Skin of body (tissue), 2 donors: Measurements from ENCODE around the gene RGPD8. TPM values are rescaled to one million over a fixed set of nuclear protein-coding genes. Genes with fewer than 3 reads are reported as not detected.
"Not testable (repeated sequence)": the region's sequence is repeated elsewhere in the genome, so short reads cannot be mapped to it uniquely, and the experiment has no call there.

ENCODE experiments used
- DNase-seq: peaks from one replicate; lab custom pipeline; 2025; lab: John Stamatoyannopoulos, UW
- total RNA-seq: library from RNA; depleted of rRNA; stranded (reverse); fragments of >200 nt; gene quantifications from one replicate; pipeline ENCODE4 v1.2.3, GENCODE V29; 2014

Gene RGPD8
- total RNA-seq, result 26.2 TPM

DNA sequence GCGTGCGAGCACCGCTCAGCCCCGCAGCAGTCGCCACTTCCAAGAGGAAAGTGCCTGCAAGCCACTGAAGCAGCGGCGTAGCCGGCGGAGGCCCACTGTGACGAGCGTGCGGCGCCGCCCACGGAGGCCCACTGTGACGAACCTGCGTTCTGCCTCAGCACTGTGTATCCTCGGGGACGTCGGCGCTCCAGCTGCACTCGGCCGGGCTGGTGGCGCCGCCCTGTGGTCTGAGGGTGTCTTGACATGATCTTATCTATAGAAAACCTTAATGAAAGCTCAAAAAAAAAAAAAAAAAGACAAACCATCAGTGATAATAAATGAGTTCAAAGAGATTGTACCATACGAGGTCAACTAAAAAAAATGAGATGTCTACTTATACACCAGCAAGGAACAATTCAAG is at the start of gene RGPD8:
Gene RGPD8, minus strand, starts transcription at position 166 of the 400 bp plus-strand sequence. CDS start 192 bp downstream, outside the sequence.
- not testable (repeated sequence) for DNase-seq

DNA sequence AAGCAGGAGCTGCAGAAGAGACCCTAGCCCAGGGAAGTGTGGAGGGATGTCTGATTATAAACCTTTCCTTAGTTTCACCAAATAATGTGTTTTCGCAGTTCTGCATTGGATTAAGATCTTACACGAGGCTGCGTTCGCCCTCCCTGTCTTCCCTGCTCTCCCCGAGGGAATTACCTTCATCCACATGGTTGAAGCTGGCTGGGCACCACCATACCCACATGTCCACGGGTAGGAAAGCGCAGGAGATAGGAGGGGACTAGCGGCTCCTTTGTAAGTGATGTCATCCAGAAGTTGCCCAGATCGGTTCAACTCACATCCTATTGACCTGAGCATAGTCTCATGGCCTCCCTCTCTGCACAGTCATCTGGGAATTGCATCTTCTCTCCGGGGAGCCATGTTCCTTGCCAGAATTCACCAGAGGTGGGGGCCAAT is 49.6 kb upstream of the RGPD8 start:
- DNase-seq, result no peak

DNA sequence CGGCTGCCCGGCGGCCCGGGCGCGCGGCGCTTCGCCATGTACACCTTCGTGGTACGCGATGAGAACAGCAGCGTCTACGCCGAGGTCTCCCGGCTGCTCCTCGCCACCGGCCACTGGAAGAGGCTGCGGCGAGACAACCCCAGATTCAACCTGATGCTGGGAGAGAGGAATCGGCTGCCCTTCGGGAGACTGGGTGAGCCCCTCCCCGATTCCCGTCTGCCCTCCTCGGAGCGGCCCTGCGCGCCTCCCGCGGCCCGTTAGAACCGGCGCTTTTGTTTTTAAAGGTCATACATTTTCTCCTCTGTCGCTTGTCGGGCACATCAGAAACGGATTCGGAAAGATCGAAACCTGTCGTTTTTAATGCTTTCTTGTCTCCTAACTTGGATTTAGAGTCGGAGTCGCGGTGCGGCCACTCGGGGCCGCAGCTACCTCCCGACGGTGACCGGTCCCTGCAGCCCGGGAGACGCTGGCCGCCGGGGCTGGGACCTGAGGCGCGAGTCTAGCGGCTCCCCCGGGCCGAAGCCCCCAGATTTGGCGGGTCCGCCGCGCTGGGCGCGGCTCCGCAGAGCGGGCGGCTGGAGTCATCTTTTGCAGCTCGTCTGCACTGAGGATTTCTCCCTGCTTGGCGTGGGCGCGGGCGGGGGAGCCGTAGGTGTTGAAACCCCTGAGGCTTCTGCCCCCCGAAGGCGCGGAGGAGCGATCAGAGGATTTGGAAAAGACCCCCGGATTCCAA is 49.0 kb upstream of the RGPD8 start:
- DNase-seq, result no peak

DNA sequence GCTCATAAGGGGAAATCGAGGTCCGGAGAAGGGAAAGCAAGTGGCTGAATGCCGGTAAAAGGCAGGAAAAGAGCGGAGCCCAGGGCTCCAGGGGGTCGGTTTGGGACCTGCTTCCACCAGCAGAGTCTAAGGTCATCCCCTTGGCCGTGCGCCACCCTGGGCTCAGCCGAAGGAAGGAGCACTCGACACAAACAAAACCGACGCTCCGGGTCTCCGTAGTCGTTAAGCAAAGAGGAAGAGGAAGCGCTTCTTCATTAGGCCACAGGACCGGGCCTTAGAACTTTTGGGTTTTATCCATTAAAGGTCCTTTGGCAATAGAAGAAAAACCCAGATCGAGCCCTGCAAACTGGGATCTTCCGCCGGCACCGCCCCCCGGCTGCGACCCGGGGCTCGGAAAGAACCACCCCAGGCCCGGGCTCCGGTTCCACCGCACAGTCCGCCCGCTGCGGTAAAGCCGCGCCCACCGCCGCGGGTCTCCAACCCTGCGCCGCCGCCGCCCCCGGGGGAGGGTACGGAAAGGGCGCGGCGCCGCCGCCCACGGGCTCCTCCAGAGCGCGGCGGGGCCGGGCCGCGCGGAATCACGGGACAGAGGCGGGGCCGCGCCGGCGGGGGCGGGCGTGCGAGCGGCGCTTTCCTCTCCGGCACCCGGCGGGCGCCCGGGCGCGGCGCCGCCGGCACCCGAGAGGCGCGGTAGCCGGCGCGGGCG is 48.2 kb upstream of the RGPD8 start, which contains the start of gene TTL:
Gene TTL, plus strand, starts transcription at position 629 of the 706 bp plus-strand sequence. CDS start 189 bp downstream, outside the sequence.
- DNase-seq, result peak; percentile 30

DNA sequence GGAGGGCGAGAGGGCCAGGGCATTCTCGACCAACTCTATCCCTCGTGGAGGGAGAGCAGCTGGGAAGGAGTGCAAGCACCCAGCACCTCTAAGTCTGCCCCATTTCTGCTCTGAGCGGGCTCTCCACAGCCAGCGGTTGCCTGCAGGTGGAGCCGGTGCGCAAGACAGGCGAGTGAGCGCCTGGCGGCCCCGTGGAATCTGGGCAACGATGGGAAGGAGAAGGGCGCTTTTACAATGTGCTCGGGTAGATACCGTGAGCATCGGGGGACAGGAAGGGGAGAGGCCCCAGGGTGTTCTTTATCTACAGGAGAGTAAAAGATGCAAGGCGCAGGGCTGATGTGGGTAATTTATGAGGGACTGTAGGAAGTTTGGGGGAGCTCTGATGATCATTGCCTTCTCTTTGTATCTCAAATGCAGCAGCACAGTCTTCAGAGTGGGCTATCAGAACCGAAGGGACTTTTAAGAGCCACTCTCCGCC is 47.6 kb upstream of the RGPD8 start:
- peak; percentile 57 for DNase-seq

DNA sequence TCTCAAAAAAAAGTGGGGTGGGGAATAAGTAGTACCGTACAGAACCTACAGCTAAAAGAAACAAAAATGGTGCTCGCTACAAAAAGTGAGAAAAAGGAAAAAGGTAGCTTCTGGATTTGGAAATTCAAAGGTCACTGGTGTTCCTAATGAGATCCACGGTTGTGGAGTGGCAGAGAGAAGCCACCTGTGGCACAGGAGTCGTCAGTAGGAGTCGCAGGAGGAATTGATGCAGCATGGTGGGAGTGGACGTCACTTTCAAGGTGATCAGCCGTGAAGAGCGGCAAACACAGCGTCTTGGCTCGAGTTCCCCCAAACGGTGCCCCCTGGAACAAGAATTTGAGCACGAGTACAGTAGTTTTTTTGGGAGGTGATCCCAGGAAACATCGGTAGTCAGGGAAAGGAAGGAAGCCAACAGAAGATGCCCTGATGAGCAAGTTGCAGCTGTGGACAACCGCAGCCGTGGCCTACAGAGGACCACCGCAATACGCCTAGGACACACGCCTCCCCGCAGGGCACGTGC is 47.1 kb upstream of the RGPD8 start:
- no peak for DNase-seq

DNA sequence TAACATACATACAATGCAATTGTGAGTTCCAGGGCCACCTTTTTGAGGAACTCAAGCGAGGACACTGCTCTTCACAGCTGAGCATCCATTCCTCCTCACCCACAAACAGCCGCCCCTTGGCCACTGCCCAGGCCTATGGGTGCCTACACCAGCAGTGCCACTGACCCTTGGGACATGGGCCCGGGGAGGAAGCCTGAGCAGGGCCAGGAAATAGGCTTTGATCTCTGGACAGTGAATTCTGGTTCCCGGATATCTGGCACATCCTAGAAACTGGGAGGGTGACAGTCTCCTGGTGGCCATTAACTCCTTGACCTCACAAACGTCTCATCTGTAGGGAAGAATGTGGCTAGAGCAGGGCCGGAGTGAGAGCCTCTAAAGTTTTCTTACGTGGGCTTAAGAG is 43.0 kb upstream of the RGPD8 start:
- no peak for DNase-seq

DNA sequence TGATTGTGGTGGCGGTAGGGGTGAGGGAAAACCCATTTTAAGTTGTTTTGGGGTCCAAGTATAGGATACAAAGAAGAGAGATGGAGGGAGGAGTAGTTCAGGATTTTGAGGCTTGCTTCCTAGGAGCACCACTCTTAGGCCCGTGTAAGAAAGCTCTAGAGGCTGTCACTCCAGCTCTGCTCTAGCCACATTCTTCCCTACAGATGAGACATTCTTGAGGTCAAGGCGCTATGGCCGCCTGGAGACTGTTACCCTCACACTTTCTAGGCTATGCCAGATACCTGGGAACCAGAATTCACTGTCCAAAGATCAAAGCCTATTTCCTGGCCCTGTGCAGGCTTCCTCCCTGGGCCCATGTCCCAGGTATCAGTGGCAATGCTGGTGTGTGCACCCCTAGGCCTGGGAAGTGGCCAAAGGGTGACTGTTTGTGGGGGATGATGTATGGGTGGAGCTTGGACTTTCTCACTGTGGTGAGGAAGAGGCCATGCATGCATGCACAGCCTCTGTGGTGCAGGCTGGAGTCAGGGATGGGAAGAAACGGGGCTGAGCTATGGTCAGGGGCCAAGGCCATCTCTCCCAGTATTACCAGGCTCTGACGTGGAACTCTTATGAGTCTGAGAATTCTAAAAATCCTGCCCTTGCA is 41.5 kb upstream of the RGPD8 start:
- DNase-seq, result no peak

DNA sequence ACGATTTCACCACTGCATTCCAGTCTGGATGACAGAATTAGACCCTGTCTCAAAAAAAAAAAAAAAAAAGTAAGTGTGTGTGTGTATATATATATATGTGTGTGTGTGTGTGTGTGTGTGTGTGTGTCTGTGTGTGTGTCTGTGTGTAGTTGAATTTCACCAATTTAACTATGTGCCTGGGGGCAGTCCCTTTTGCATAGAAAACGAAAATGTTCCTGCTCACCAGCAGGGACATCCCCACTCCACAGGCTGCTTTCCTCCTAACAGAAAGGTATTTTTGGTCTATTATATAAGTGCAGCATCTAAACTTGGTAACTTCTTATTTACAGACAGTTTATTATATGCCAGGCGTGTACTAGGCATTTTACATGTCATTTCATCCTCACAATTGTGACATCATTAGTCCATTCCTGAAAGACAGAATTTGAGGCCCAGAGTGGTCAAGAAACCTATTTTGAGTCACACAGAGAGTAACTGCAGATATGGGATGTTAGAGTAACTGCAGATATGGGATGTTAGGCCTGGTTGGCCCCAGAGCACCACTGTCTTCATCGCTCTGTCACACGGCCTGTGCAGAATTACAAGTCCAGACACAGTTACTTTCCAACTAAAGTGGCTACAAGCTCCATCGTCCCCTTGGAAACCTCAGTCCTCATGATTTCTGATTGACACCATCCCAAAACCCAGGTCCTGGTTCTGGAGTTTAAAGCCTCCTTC is 39.3 kb upstream of the RGPD8 start:
- no peak for DNase-seq

DNA sequence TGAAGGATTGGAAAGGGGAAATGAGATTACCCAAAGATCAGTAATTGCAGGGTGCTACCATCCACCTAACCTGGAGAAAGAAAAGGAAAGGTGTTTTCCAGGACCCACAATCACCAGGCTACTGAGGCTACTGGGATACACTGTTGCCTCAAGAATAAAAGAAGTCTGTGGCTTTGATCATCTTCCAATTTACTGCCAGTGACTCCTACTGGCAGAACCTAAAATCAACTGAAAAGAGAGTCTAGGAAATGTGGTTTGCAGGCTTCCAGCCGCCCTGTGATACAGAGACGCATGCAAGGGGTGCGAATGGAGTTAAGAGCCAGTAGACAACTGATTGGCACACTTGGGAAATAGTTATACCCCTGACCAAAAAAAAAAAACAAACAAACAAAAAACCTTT is 31.9 kb upstream of the RGPD8 start:
- no peak for DNase-seq

DNA sequence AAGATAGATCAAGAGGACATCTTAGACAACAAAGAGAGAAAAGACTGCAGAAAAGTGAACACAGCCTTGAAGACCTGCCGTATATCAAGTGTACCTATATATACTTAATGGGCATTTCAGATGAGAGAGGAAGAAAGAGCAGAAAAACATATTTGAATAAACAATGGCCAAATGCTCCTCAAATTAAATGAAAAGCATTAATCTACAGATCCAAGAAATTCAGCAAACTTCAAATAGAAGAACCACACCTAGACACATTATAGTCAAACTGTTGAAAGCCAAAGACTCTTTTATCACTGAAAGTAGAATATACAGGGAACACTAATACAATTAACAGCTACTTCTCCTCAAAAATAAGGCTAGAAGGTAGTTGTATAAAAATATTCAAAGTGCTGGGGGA is 29.8 kb upstream of the RGPD8 start:
- no peak for DNase-seq

DNA sequence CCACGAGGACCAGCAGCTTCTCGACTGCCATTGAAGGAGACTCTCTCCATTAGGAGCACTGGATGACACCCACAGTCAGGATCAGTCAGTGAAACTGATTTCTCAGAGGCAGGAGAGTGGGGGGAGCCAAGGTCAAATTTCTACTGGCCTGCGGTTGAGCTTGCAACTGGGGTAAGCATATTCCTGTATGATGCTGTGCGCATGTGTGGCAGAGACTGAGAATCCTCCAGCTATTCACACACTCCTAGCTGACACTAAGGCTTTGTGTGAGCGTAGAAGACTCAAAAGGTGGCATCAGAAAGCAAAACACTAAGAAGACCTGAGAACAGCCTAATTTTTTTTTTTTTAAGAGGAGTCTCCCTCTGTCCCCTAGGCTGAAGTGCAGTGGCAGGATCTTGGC is 28.7 kb upstream of the RGPD8 start:
- no peak for DNase-seq

DNA sequence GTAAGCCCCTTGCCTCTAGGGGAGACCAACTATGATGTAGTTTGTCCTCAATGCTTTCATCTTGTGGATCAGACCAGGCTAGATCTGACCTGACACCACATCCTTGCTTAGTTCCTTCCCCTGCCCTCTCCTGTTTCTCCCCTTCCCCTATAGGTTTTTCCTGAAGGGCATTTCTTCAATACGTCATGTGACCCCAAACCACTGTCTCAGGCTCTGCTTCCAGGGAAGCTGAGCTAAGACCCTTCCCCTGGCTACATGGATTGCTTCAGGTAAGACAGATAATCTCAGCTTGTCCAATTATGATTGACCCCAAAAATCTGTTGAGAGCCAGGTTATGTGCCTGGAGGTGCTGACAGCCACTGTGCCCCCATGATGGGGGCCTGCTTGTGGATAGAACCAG is 25.9 kb upstream of the RGPD8 start:
- DNase-seq, result no peak

DNA sequence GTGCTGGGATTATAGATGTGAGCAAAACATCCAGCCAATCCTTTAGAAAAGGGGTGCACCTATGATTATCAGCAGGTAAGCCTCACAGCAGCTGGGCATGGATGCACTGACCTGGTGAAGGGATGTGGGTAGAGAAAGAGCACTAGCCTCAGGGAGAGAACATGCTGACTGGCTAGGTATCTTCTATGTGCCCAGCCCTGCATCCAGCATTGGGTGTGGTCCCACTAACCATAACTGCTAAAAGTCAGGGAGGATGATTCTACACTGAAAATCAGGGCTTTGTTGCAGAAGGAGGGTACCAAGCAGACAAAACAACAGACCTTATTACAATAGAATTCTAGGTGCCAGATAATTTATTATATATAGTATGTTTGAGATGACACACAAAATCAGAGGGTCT is 21.1 kb upstream of the RGPD8 start:
- no peak for DNase-seq

DNA sequence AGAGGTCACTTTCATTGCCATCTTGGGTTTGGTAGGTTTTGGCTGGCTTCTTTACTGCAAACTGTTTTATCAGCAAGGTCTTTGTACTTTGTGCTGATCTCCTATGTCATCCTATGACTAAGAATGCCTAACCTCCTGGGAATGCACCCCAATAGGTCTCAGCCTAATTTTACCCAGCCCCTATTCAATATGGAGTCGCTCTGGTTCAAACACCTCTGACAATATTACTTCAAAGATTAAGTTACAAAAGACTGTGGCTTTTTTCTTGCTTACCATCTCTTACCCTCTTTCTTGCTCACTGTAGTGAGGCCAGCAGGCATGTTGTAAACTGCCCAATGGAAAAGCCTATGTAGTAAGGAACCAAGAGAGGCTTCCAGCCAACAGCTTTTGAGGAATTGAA is 17.9 kb upstream of the RGPD8 start:
- DNase-seq, result no peak

DNA sequence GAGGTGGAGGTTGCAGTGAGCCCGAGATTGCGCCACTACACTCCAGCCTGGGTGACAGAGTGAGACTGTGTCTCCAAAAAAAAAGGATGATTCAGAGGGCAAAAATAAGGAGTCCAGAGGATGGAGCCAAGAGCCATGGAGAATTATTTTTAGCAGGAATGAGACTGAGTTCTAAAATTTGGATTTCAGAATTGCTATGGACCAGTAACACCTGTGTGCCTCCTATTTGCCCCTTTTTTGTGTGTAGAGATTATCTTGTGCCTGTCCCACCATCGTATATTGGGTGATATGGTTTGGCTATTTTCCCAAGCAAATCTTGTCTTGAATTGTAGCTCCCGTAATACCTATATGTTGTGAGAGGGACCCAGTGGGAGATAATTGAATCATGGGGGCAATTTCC is 16.4 kb upstream of the RGPD8 start:
- DNase-seq, result no peak

DNA sequence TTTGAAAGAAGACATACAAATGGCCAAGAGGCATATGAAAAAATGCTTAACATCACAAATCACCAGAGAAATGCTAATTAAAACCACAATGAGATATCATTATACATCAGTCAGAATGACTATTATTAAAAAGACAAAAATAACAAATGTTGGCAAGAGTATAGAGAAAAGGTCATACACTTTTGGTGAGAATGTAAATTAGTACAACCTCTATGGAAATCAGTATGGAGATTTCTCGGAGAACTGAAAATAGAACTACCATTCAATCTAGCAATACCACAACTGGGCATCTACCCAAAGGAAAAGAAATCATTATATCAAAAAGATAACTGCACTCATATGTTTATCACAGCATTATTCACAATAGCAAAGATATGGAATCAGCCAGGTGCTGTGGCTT is 10.8 kb upstream of the RGPD8 start:
- not testable (repeated sequence) for DNase-seq

DNA sequence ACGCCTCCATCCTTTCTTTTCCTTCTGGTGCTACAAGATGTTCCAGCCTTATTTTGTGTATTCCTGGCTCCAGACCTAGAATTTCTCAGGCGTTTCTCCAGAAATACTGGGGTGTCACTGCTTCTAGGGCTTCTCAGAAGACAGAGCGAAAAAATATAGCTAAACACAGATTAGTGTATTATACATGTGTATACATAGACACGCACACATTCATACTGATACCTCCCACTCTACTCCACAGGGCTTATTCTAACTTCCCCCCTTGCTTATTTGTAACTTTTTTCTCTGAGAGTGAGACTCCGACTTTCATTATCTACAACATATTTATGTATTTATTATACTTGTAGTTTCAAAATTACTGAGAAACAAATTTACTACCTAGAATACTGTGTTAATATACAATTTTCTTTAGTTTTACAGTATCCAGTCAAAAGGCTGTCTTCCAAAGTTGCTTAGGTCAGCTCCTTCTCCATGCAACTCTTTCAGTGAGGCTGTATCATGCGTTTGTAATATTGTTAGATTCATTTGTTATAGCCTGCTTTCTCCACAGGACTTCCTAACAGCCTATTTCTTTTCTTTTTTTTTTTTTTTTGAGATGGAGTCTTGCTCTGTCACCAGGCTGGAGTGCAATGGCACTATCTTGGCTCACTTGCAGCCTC is 5.3 kb upstream of the RGPD8 start:
- not testable (repeated sequence) for DNase-seq

DNA sequence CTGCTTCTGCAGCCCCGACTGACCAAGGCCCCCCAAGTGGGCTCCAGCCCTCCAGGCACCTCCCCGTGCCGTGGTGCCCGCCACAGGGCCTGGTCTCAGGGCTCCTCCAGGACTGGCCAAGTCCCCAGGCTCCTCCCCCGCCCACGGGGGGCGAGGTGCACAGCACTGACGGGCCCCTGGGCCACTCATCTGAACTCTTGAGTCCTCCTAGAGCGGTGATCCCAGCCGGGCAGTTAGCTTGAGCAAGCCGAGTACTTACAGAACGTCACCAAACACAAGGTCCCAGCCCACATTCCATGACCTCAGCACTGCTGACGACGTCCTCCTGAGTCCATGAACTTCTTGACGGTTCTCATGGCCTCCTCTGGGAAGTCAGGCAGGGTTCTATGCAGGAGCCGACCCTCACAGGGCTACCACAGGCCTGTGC is 4.0 kb upstream of the RGPD8 start:
- DNase-seq, result not testable (repeated sequence)

DNA sequence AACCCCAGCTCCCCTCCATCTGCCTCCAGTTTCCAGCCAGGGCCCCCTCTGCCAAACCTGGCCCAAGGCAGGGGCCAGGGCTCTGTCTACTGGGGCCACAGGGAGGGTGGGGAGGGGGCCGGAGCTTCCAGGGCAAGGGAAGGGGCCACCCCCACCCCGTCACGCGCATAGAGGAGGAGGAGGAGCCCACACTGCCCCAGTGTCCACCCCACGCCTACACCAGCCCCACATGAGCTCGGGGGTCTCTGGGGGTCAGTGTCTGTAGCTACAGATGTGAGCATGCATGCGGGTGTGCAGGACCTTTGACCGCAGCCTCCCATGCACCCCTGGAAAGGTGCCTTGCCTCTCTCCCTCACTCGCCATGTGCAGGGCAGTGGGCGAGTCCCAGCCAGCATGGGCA is 3.5 kb upstream of the RGPD8 start:
- not testable (repeated sequence) for DNase-seq
